ENCODE results near the gene GTF2H2C_2.
"Not testable (repeated sequence)": the region's sequence is repeated elsewhere in the genome, so short reads cannot be mapped to it uniquely, and the experiment has no call there.

GTF2H2C_2 gene

GRCh38 chr5:70415117-70415516 is at the start of gene GTF2H2C_2:
GTF2H2C_2 (plus strand) TSS chr5:70415368.
- H3K4me3 ChIP-seq; H3K9me3 ChIP-seq (replicated peaks); H3K27ac ChIP-seq; H3K4me1 ChIP-seq; DNase-seq; H3K36me3 ChIP-seq; H3K27me3 ChIP-seq: not testable (repeated sequence)

GRCh38 chr5:70400984-70401686 is 14.0 kb upstream of the GTF2H2C_2 start:
- not testable (repeated sequence) for H3K27ac ChIP-seq; H3K4me1 ChIP-seq; H3K36me3 ChIP-seq; H3K27me3 ChIP-seq; H3K9me3 ChIP-seq (replicated peaks)
- H3K4me3 ChIP-seq, result peak overlapping the region; percentile 67
- peak in 1 of 2 experiments; percentile 86 for DNase-seq

- not testable (repeated sequence) for H3K4me3 ChIP-seq; H3K36me3 ChIP-seq; H3K4me1 ChIP-seq; H3K9me3 ChIP-seq (replicated peaks); H3K27me3 ChIP-seq; DNase-seq; H3K27ac ChIP-seq
Measured at GRCh38 chr5:70421322-70421721, 6.2 kb downstream of the GTF2H2C_2 start.

- not testable (repeated sequence) for H3K36me3 ChIP-seq; H3K9me3 ChIP-seq (replicated peaks); H3K4me3 ChIP-seq; H3K27me3 ChIP-seq; H3K4me1 ChIP-seq; H3K27ac ChIP-seq; DNase-seq
Measured at GRCh38 chr5:70423215-70423614, 8.0 kb downstream of the GTF2H2C_2 start.

GRCh38 chr5:70438518-70438917 is 23.4 kb downstream of the GTF2H2C_2 start:
- not testable (repeated sequence) for DNase-seq; H3K9me3 ChIP-seq (replicated peaks); H3K36me3 ChIP-seq; H3K27me3 ChIP-seq; H3K4me3 ChIP-seq; H3K27ac ChIP-seq; H3K4me1 ChIP-seq

- DNase-seq; H3K4me3 ChIP-seq; H3K4me1 ChIP-seq; H3K27ac ChIP-seq; H3K27me3 ChIP-seq; H3K36me3 ChIP-seq; H3K9me3 ChIP-seq (replicated peaks): not testable (repeated sequence)
Measured at GRCh38 chr5:70449565-70449964, 34.4 kb downstream of the GTF2H2C_2 start.

GRCh38 chr5:70451249-70451984 is 36.2 kb downstream of the GTF2H2C_2 start:
- H3K27ac ChIP-seq; H3K36me3 ChIP-seq; H3K9me3 ChIP-seq (replicated peaks); H3K4me1 ChIP-seq; H3K4me3 ChIP-seq; DNase-seq; H3K27me3 ChIP-seq: not testable (repeated sequence)

GRCh38 chr5:70457093-70457492 is 41.9 kb downstream of the GTF2H2C_2 start:
- not testable (repeated sequence) for H3K36me3 ChIP-seq; DNase-seq; H3K4me3 ChIP-seq; H3K9me3 ChIP-seq (replicated peaks); H3K4me1 ChIP-seq; H3K27ac ChIP-seq; H3K27me3 ChIP-seq

GRCh38 chr5:70459188-70459587 is 44.0 kb downstream of the GTF2H2C_2 start:
- not testable (repeated sequence) for H3K27ac ChIP-seq

GRCh38 chr5:70461984-70462383 is 46.8 kb downstream of the GTF2H2C_2 start:
- not testable (repeated sequence) for DNase-seq; H3K27me3 ChIP-seq; H3K36me3 ChIP-seq; H3K4me1 ChIP-seq; H3K27ac ChIP-seq; H3K9me3 ChIP-seq (replicated peaks); H3K4me3 ChIP-seq

More at GRCh38 chr5:70459188-70459587, 44.0 kb downstream of the GTF2H2C_2 start:
- H3K36me3 ChIP-seq; H3K9me3 ChIP-seq (replicated peaks); H3K27me3 ChIP-seq; H3K4me1 ChIP-seq; H3K4me3 ChIP-seq; DNase-seq: not testable (repeated sequence)

GRCh38 chr5:70464019-70464637 is 49.0 kb downstream of the GTF2H2C_2 start:
- not testable (repeated sequence) for DNase-seq; H3K36me3 ChIP-seq; H3K4me1 ChIP-seq; H3K27me3 ChIP-seq; H3K27ac ChIP-seq; H3K9me3 ChIP-seq (replicated peaks); H3K4me3 ChIP-seq

GRCh38 chr5:70469926-70470509 is 54.9 kb downstream of the GTF2H2C_2 start:
- not testable (repeated sequence) for H3K4me3 ChIP-seq; H3K27me3 ChIP-seq; H3K36me3 ChIP-seq; H3K27ac ChIP-seq; H3K9me3 ChIP-seq (replicated peaks); H3K4me1 ChIP-seq; DNase-seq
